Endothelial cell of umbilical vein (primary cell): ENCODE measurements around the gene MAL. TPM values are rescaled to one million over a fixed set of nuclear protein-coding genes. Genes with fewer than 3 reads are reported as not detected.

Source experiments
- BruUV-seq: library from RNA; stranded (reverse); fragments of 400-500 nt; replicated peaks from 2 replicates; lab custom pipeline; 2021; lab: Mats Ljungman, UMichigan
- CTCF ChIA-PET: fragments of 300-600, 350-600 bp; sonication (Branson Sonifier 250); formaldehyde crosslinking; loops from one replicate; lab custom pipeline; 2021; ENCODE audit warnings: antibody characterized with exemption, inconsistent platforms; lab: Charles Lee
- POLR2A ChIA-PET: fragments of 300-600, 350-600 bp; sonication (Branson Sonifier 250); formaldehyde crosslinking; loops from one replicate; lab custom pipeline; 2021; ENCODE audit warnings: antibody characterized with exemption, inconsistent platforms; lab: Charles Lee
- DNase-seq: peaks from one replicate; pipeline ENCODE4 v3.0.0-alpha.2; 2011; ENCODE audit warnings: low read depth, low spot score
- FAIRE-seq: peaks from 2 replicates; lab custom pipeline; 2011; peaks lifted over from hg19 to GRCh38; lab: Jason Lieb, UNC
- H2AFZ ChIP-seq: 2 replicates; pipeline ENCODE4 v1.6.0; 2012; ENCODE audit warnings: low read depth, low read length, control low read depth, inconsistent platforms
- H3K27ac ChIP-seq: 2 replicates; pipeline ENCODE4 v1.5.1; 2011; ENCODE audit warnings: low read depth, mild to moderate bottlenecking, control low read depth, low read length, moderate library complexity; ENCODE audit not compliant: insufficient read depth
- H3K27me3 ChIP-seq, 2 experiments: 2 replicates each; pipeline versions ENCODE4 v1.6.0 to v1.6.1; 2011; ENCODE audit warnings: low read length in 2 of 2, mixed read lengths in 1 of 2; ENCODE audit not compliant: control insufficient read depth in 2 of 2, insufficient read depth in 2 of 2
- H3K36me3 ChIP-seq, 2 experiments: 2 replicates in 1 of 2; 3 replicates in 1 of 2; pipeline ENCODE4 v1.5.1; 2011; ENCODE audit warnings: low read length in 2 of 2, mild to moderate bottlenecking in 1 of 2, moderate library complexity in 1 of 2; ENCODE audit not compliant: control insufficient read depth in 2 of 2, insufficient read depth in 2 of 2; ENCODE audit errors: extremely low read depth in 1 of 2
- H3K4me1 ChIP-seq: 3 replicates; pipeline ENCODE4 v1.5.1; 2011; ENCODE audit warnings: mild to moderate bottlenecking, low read length; ENCODE audit not compliant: control insufficient read depth, insufficient read depth; ENCODE audit errors: extremely low read depth
- H3K4me2 ChIP-seq: 2 replicates; pipeline ENCODE4 v1.6.1; 2011; ENCODE audit warnings: low read length, control low read depth, mixed read lengths; ENCODE audit not compliant: insufficient read depth
- H3K4me3 ChIP-seq, 3 experiments: fragments of 200-600 bp in 1 of 3; sonication (generic), shearing (Covaris generic) in 1 of 3; replicated peaks in 1 of 3; 2 replicates each; pipeline ENCODE4 v1.5.1; 2011 to 2016; ENCODE audit warnings: control low read depth in 3 of 3, low read length in 3 of 3, mild to moderate bottlenecking in 2 of 3, inconsistent platforms in 1 of 3, low read depth in 1 of 3, moderate library complexity in 1 of 3; ENCODE audit not compliant: insufficient read depth in 1 of 3
- H3K79me2 ChIP-seq: 2 replicates; pipeline ENCODE4 v1.6.0; 2012; ENCODE audit warnings: low read length, inconsistent platforms; ENCODE audit not compliant: control insufficient read depth, insufficient read depth
- H3K9ac ChIP-seq: replicated peaks from 2 replicates; pipeline ENCODE3; 2011; ENCODE audit warnings: low read length, control low read depth; ENCODE audit not compliant: insufficient read depth; ENCODE audit errors: extremely low read depth
- H3K9me1 ChIP-seq: replicated peaks from 3 replicates; pipeline ENCODE4 v1.6.0; 2011; ENCODE audit warnings: mild to moderate bottlenecking, low read length; ENCODE audit not compliant: control insufficient read depth, insufficient read depth; ENCODE audit errors: extremely low read depth
- H3K9me3 ChIP-seq: replicated peaks from 2 replicates; pipeline ENCODE4 v1.5.1; 2012; ENCODE audit warnings: low read length, inconsistent platforms; ENCODE audit not compliant: control insufficient read depth, insufficient read depth
- H4K20me1 ChIP-seq: replicated peaks from 2 replicates; pipeline ENCODE3; 2011; ENCODE audit warnings: mild to moderate bottlenecking, low read length; ENCODE audit not compliant: control insufficient read depth, insufficient read depth; ENCODE audit errors: extremely low read depth
- CTCF ChIP-seq, 2 donors: IDR thresholded peaks; 1 replicate in 1 of 2; 2 replicates in 1 of 2; pipeline ENCODE4 v1.5.1; 2011; ENCODE audit warnings: low read length in 2 of 2, mild to moderate bottlenecking in 2 of 2, moderate library complexity in 2 of 2, control low read depth in 1 of 2, inconsistent platforms in 1 of 2, low read depth in 1 of 2; ENCODE audit not compliant: insufficient read depth in 1 of 2; ENCODE audit errors: extremely low read depth in 1 of 2
- EZH2 ChIP-seq: IDR thresholded peaks from 2 replicates; pipeline ENCODE4 v1.6.1; 2012; ENCODE audit warnings: borderline replicate concordance, low read depth, mild to moderate bottlenecking, moderate library complexity, low read length, inconsistent platforms; ENCODE audit not compliant: severe bottlenecking
- FOS ChIP-seq: IDR thresholded peaks from 2 replicates; pipeline ENCODE4 v1.6.1; 2011; ENCODE audit warnings: mild to moderate bottlenecking, low read length, moderate library complexity, borderline replicate concordance; ENCODE audit not compliant: insufficient read depth
- MAX ChIP-seq: IDR thresholded peaks from 2 replicates; pipeline ENCODE4 v1.6.1; 2011; ENCODE audit not compliant: insufficient read depth, insufficient read length
- MYC ChIP-seq: IDR thresholded peaks from one replicate; pipeline ENCODE4 v1.6.1; 2011; ENCODE audit warnings: mild to moderate bottlenecking, low read depth, low read length
- POLR2A ChIP-seq: IDR thresholded peaks from 2 replicates; pipeline ENCODE4 v1.6.1; 2012; ENCODE audit warnings: low read depth, mild to moderate bottlenecking, control low read depth, low read length
- POLR2AphosphoS5 ChIP-seq: IDR thresholded peaks from 2 replicates; pipeline ENCODE4 v1.6.1; 2012; ENCODE audit warnings: low read depth, mild to moderate bottlenecking, control low read depth, low read length, moderate library complexity; ENCODE audit not compliant: insufficient read depth
- dilution Hi-C: fragments of 300-500 bp; cut with MboI; formaldehyde crosslinking; loops from one replicate; pipeline ENCODE4 v1.15.0; 2019; ENCODE audit warnings: low sequenced_read_pairs; ENCODE audit not compliant: extremely low pct_ligation_motif_present
- intact Hi-C: fragments of 100-400 bp; cut with micrococcal nuclease; formaldehyde crosslinking; loops from one replicate; pipeline ENCODE4 v1.10.0; 2022
- polyA plus RNA-seq, 4 experiments: library from polyadenylated mRNA; depleted of rRNA in 3 of 4; stranded (reverse) in 3 of 4; unstranded in 1 of 4; fragments of >200 nt; gene quantifications; 2 replicates each; pipeline versions ENCODE4 v1.2.1 to v1.2.3, GENCODE V29; 2011 to 2012; ENCODE audit warnings: missing spikeins in 1 of 4
- total RNA-seq: library from RNA; stranded (reverse); gene quantifications from 2 replicates; pipeline ENCODE4 v1.2.3, GENCODE V29; 2021

MAL gene
- total and polyA plus RNA-seq, 2 donors (not counting 3 experiments of a cell fraction or from before 2014, with no cell fraction given) = not detected

GRCh38 chr2:94990956-94991355, 34.6 kb upstream of the MAL start:
- FAIRE-seq (no peak), DNase-seq (no peak)
- Histone ChIP-seq H3K9me3 (no peaks in the 10 kb centered on the region), H3K27me3 (no peaks in the 10 kb centered on the region), H3K36me3 (no peaks in the 10 kb centered on the region), H3K9ac (no peak overlapping the region), H3K4me2 (no peak overlapping the region), H2AFZ (no peak overlapping the region), H3K27ac (no peak overlapping the region), H4K20me1 (no peaks in the 10 kb centered on the region), H3K4me3 (no peak overlapping the region), H3K4me1 (no peaks in the 10 kb centered on the region), H3K79me2 (no peaks in the 10 kb centered on the region), H3K9me1 (no peaks in the 10 kb centered on the region)
- TF ChIP-seq CTCF (IDR thresholded peaks at IDR 0.05; ENCODE audit: extremely low read depth in 1 of 2, insufficient read depth in 1 of 2, low read depth in 1 of 2, low read length in 2 of 2) = no peak
- no peak for TF ChIP-seq MAX
- TF ChIP-seq POLR2A = no peak
- TF ChIP-seq POLR2AphosphoS5 = no peak
- TF ChIP-seq EZH2 = no peak
- dilution Hi-C loops (no loop called here), intact Hi-C loops (no loop called here)
- no TSS peak for BruUV-seq
- CTCF ChIA-PET = no interaction called here
- POLR2A ChIA-PET = no interaction called here

GRCh38 chr2:94992360-94992759, 33.1 kb upstream of the MAL start:
- ChIA-PET CTCF (no interaction called here), POLR2A (no interaction called here)
- FAIRE-seq = no peak
- no TSS peak for BruUV-seq
- no peaks in the 10 kb centered on the region for H3K9me3 ChIP-seq
- H3K4me2 ChIP-seq = no peak overlapping the region
- no peaks in the 10 kb centered on the region for H4K20me1 ChIP-seq
- H3K4me3 ChIP-seq = no peak overlapping the region
- H3K27me3 ChIP-seq = no peaks in the 10 kb centered on the region
- H3K79me2 ChIP-seq = no peaks in the 10 kb centered on the region
- H3K9me1 ChIP-seq = no peaks in the 10 kb centered on the region
- intact Hi-C loops = no loop called here
- no peaks in the 10 kb centered on the region for H3K4me1 ChIP-seq
- TF ChIP-seq FOS (no peak), EZH2 (no peak), POLR2AphosphoS5 (no peak), CTCF (IDR thresholded peaks at IDR 0.05; ENCODE audit: extremely low read depth in 1 of 2, insufficient read depth in 1 of 2, low read depth in 1 of 2, low read length in 2 of 2) (no peak), POLR2A (no peak), MYC (no peak)
- dilution Hi-C loops = no loop called here
- no peak overlapping the region for H2AFZ ChIP-seq
- no peak overlapping the region for H3K27ac ChIP-seq
- DNase-seq = no peak
- H3K9ac ChIP-seq = no peak overlapping the region
- no peaks in the 10 kb centered on the region for H3K36me3 ChIP-seq
